Spinal cord (tissue), 10 donors: ENCODE results near the gene AOC3. TPM values are rescaled to one million over a fixed set of nuclear protein-coding genes. Genes with fewer than 3 reads are reported as not detected.
"Not testable (repeated sequence)": the region's sequence is repeated elsewhere in the genome, so short reads cannot be mapped to it uniquely, and the experiment has no call there.

Experiments
- DNase-seq, 6 donors: peaks; one replicate each; pipeline versions ENCODE4 v3.0.0 to v3.0.0-alpha.2; 2013 to 2015; ENCODE audit warnings: low spot score in 6 of 6, low read depth in 4 of 6
- H3K27ac ChIP-seq: one replicate; pipeline ENCODE4 v1.5.1; 2013; ENCODE audit warnings: low read depth, low read length, control low read depth
- H3K27me3 ChIP-seq: one replicate; pipeline ENCODE4 v1.6.1; 2013; ENCODE audit warnings: low read length; ENCODE audit not compliant: control insufficient read depth, insufficient read depth
- H3K36me3 ChIP-seq: one replicate; pipeline ENCODE4 v1.6.1; 2013; ENCODE audit warnings: low read length; ENCODE audit not compliant: control insufficient read depth, insufficient read depth
- H3K4me1 ChIP-seq: one replicate; pipeline ENCODE4 v1.6.1; 2013; ENCODE audit warnings: low read length; ENCODE audit not compliant: control insufficient read depth, insufficient read depth
- H3K4me3 ChIP-seq: one replicate; pipeline ENCODE4 v1.5.1; 2013; ENCODE audit warnings: low read depth, low read length, control low read depth
- H3K9me3 ChIP-seq: one replicate; pipeline ENCODE4 v1.6.1; 2013; ENCODE audit warnings: low read length; ENCODE audit not compliant: control insufficient read depth, insufficient read depth
- WGBS: methylation state at CpG from one replicate; pipeline ENCODE4 v1.1.5; 2013; ENCODE audit warnings: missing lambda C conversion rate; ENCODE audit not compliant: insufficient coverage; 5-methylcytosine and 5-hydroxymethylcytosine counted together
- polyA plus RNA-seq, 2 donors: library from polyadenylated mRNA; unstranded; fragments of 120-200 nt; gene quantifications; one replicate each; pipeline ENCODE4 v1.2.1, GENCODE V29; 2013; ENCODE audit not compliant: insufficient read length in 2 of 2
- total RNA-seq, 2 donors: library from RNA; depleted of rRNA in 1 of 2; stranded (reverse); fragments of 120-200 nt in 1 of 2; fragments of >200 nt in 1 of 2; gene quantifications; one replicate each; pipeline versions ENCODE4 v1.2.3 to v1.2.4, GENCODE V29; 2013 to 2014
- donor health status: healthy.

AOC3 gene
- total and polyA plus RNA-seq, 4 donors, result 2.7 to 6.2 (median 2.9) TPM

DNA sequence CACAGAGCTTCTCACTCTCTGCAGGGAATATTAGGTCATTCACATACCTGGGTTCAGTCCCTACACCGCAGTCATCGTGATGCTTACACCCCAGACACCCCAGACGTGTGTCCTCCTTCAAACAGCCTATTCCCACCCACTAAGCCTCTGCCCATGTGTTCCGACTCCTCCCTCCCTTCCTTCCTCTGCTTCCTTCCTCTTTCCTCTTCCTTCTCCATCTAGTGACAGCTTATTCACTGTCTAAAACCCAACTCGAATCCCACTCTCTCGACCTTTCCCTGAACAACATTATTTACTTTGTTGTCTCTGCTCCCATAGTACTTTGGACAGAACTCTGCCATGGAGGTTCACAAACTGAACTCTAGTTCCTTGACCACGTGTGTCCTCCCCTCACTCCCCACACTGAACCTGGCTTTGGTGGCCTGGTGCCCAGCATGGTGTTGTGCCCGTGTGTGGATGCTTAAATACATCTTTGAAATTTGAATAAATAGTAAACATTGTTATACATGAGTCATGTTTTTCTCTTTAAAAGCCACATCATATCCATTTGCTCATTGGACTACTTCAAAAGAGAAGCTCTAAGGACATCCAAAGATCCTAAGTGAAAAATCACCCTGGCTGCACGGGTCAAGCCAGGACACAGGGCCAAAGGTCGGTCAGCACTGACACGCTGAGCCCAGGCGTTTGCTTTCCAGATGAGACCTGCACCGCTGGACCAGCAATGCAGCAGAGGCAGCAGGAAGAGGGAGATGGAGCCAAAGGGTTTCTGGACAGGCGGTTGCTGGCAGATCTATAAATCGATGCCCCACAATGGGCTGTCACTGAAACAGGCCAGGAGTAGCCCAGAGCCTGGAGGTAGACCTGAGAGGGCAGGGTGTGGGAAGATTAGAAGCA lies 35.5 kb downstream of the AOC3 start:
- WGBS, result 65% methylated on average over 13 of the region's 15 CpGs
- Histone ChIP-seq H3K9me3 (no peaks in the 10 kb centered on the region), H3K4me3 (no peak overlapping the region), H3K4me1 (peaks cover 9% of the 10 kb centered on the region), H3K36me3 (no peaks in the 10 kb centered on the region), H3K27ac (no peak overlapping the region), H3K27me3 (no peaks in the 10 kb centered on the region)
- DNase-seq, result no peak

DNA sequence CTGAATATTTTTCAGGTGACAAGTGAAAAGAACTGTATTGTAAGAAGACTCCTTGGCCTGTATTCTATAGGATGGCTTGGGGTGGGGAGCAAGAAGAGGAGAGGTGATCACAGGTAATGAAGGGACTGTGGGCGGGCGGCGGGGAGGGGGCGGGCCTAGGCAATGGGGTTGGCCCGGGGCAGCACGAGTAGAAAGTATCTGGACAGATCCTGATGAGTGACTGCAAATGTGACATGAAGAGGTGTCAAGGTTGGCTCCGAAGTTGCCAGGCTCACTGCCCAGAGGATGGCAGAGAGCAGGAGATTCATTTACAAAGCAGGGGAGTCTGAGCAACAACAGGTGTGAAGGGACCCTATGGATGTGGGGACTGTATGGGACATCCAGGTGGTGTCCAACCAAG lies 38.8 kb downstream of the AOC3 start:
- Histone ChIP-seq H3K27me3 (no peaks in the 10 kb centered on the region), H3K36me3 (no peaks in the 10 kb centered on the region), H3K4me3 (no peak overlapping the region), H3K4me1 (peaks cover 15% of the 10 kb centered on the region), H3K27ac (no peak overlapping the region), H3K9me3 (no peaks in the 10 kb centered on the region)
- 90% methylated on average over 6 of the region's 7 CpGs for WGBS
- DNase-seq, result no peak

GRCh38 chr17:42891539-42892152 lies 40.6 kb downstream of the AOC3 start:
- H3K27me3 ChIP-seq, result no peaks in the 10 kb centered on the region
- H3K9me3 ChIP-seq, result no peaks in the 10 kb centered on the region
- H3K4me1 ChIP-seq, result peaks cover 14% of the 10 kb centered on the region
- H3K27ac ChIP-seq, result peak overlapping the region; percentile 52
- WGBS, result 30% methylated on average over 9 of the region's 10 CpGs
- no peaks in the 10 kb centered on the region for H3K36me3 ChIP-seq
- DNase-seq, result peak in 1 of 6 donors; percentile 30
- H3K4me3 ChIP-seq, result no peak overlapping the region

DNA sequence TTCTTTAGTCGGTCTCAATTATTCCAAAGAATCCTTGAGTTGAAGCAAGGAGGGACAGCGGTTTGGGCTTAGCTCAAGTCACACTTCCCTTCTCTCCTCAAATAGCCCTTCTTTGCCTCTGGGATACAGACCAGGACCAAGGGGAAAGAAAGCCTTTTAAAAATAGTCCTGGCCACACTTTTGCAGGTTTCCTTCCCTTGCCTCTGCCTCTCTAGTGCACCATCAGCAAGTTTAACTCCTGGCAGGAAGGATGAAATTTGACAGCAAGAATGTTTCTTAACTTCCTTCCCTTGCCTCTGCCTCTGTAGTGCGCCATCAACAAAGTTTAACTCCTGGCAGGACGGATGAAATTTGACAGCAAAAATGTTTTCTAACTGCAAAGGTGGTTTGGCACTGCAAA lies 42.4 kb downstream of the AOC3 start:
- Histone ChIP-seq H3K9me3 (no peaks in the 10 kb centered on the region), H3K36me3 (no peaks in the 10 kb centered on the region), H3K4me1 (peaks cover 11% of the 10 kb centered on the region), H3K4me3 (no peak overlapping the region), H3K27ac (no peak overlapping the region), H3K27me3 (no peaks in the 10 kb centered on the region)
- DNase-seq, result no peak
- 80% methylated on average over 1 of the region's 4 CpGs for WGBS

GRCh38 chr17:42894283-42895184 lies 43.5 kb downstream of the AOC3 start:
- no peak for DNase-seq
- Histone ChIP-seq H3K36me3 (no peaks in the 10 kb centered on the region), H3K4me3 (no peak overlapping the region), H3K9me3 (no peaks in the 10 kb centered on the region), H3K4me1 (peaks cover 11% of the 10 kb centered on the region), H3K27me3 (no peaks in the 10 kb centered on the region), H3K27ac (no peak overlapping the region)
- WGBS, result 97% methylated on average over 8 of the region's 12 CpGs

GRCh38 chr17:42895185-42895555 lies 44.2 kb downstream of the AOC3 start:
- H3K27me3 ChIP-seq, result no peaks in the 10 kb centered on the region
- H3K4me3 ChIP-seq, result no peak overlapping the region
- 70% methylated on average over 2 of the region's 2 CpGs for WGBS
- no peak for DNase-seq
- no peak overlapping the region for H3K27ac ChIP-seq
- H3K9me3 ChIP-seq, result no peaks in the 10 kb centered on the region
- H3K36me3 ChIP-seq, result no peaks in the 10 kb centered on the region
- peaks cover 11% of the 10 kb centered on the region for H3K4me1 ChIP-seq

GRCh38 chr17:42898147-42898811 lies 47.3 kb downstream of the AOC3 start:
- WGBS, result 100% methylated on average over 3 of the region's 7 CpGs

GRCh38 chr17:42899981-42900380 lies 49.0 kb downstream of the AOC3 start:
- H3K27ac ChIP-seq, H3K4me1 ChIP-seq, H3K4me3 ChIP-seq, H3K9me3 ChIP-seq, DNase-seq, H3K36me3 ChIP-seq, H3K27me3 ChIP-seq: not testable (repeated sequence)
- WGBS, result 100% methylated on average over 2 of the region's 3 CpGs

More at GRCh38 chr17:42898147-42898811, 47.3 kb downstream of the AOC3 start:
- no peak overlapping the region for H3K4me3 ChIP-seq
- H3K4me1 ChIP-seq, result peaks cover 4% of the 10 kb centered on the region
- H3K27me3 ChIP-seq, result no peaks in the 10 kb centered on the region
- H3K27ac ChIP-seq, result no peak overlapping the region
- no peaks in the 10 kb centered on the region for H3K9me3 ChIP-seq
- no peaks in the 10 kb centered on the region for H3K36me3 ChIP-seq
- DNase-seq, result no peak
